IPS DF 6.9 (cell line): Measurements from ENCODE around the gene CRTAP.
"Not testable (repeated sequence)": the region's sequence is repeated elsewhere in the genome, so short reads cannot be mapped to it uniquely, and the experiment has no call there.

Experiments used
- DNase-seq: peaks from one replicate; pipeline ENCODE4 v3.0.0-alpha.2; 2013; ENCODE audit warnings: low read depth, low spot score
- H3K27ac ChIP-seq: one replicate; pipeline ENCODE4 v1.5.1; 2013; ENCODE audit warnings: low read length, control low read depth
- H3K27me3 ChIP-seq: 2 replicates; pipeline ENCODE4 v1.6.1; 2013; ENCODE audit warnings: mild to moderate bottlenecking, low read length; ENCODE audit not compliant: control insufficient read depth, insufficient read depth
- H3K36me3 ChIP-seq: 2 replicates; pipeline ENCODE4 v1.6.1; 2013; ENCODE audit warnings: low read length; ENCODE audit not compliant: control insufficient read depth, insufficient read depth
- H3K4me1 ChIP-seq: 2 replicates; pipeline ENCODE4 v1.6.1; 2013; ENCODE audit warnings: low read length; ENCODE audit not compliant: control insufficient read depth, insufficient read depth
- H3K4me3 ChIP-seq: 2 replicates; pipeline ENCODE4 v1.5.1; 2013; ENCODE audit warnings: mild to moderate bottlenecking, low read length
- H3K9me3 ChIP-seq: 2 replicates; pipeline ENCODE4 v1.6.1; 2013; ENCODE audit warnings: low read length, inconsistent platforms; ENCODE audit not compliant: control insufficient read depth, insufficient read depth
- WGBS: extraction: QIAGEN DNeasy Blood & Tissue Kit; methylation state at CpG from one replicate; pipeline ENCODE4 v1.1.7; 2013; ENCODE audit warnings: mixed read lengths, missing lambda C conversion rate; ENCODE audit not compliant: insufficient read length, insufficient coverage; 5-methylcytosine and 5-hydroxymethylcytosine counted together

The CRTAP gene

GRCh38 chr3:33099109-33099645, 14.6 kb upstream of the CRTAP start:
- H3K27ac ChIP-seq = no peak overlapping the region
- no peak overlapping the region for H3K4me3 ChIP-seq
- no peaks in the 10 kb centered on the region for H3K36me3 ChIP-seq
- whole genome bisulfite sequencing = 100% methylated on average over 1 of the region's 3 CpGs
- no peaks in the 10 kb centered on the region for H3K27me3 ChIP-seq
- peaks cover 4% of the 10 kb centered on the region; the same call in 1 of the 2 replicates for H3K4me1 ChIP-seq
- no peak for DNase-seq
- no peaks in the 10 kb centered on the region for H3K9me3 ChIP-seq

GRCh38 chr3:33099701-33100100, 14.1 kb upstream of the CRTAP start:
- H3K9me3 ChIP-seq = no peaks in the 10 kb centered on the region
- no peak overlapping the region for H3K27ac ChIP-seq
- H3K4me3 ChIP-seq = no peak overlapping the region
- peaks cover 4% of the 10 kb centered on the region; the same call in 1 of the 2 replicates for H3K4me1 ChIP-seq
- no peaks in the 10 kb centered on the region for H3K36me3 ChIP-seq
- DNase-seq = no peak
- WGBS = no CpG with 5 or more reads among the region's 3 CpGs
- no peaks in the 10 kb centered on the region for H3K27me3 ChIP-seq

- WGBS = no CpG with 5 or more reads among the region's 2 CpGs
- Histone ChIP-seq H3K27ac (no peak overlapping the region), H3K4me1 (peaks cover 4% of the 10 kb centered on the region; the same call in 1 of the 2 replicates), H3K27me3 (no peaks in the 10 kb centered on the region), H3K36me3 (no peaks in the 10 kb centered on the region), H3K9me3 (no peaks in the 10 kb centered on the region), H3K4me3 (no peak overlapping the region)
- DNase-seq = no peak
Measured at GRCh38 chr3:33100229-33100628, 13.6 kb upstream of the CRTAP start.

- no peaks in the 10 kb centered on the region for H3K4me1 ChIP-seq
- WGBS = no CpG with 5 or more reads among the region's 3 CpGs
- H3K4me3 ChIP-seq = no peak overlapping the region
- no peak overlapping the region for H3K27ac ChIP-seq
- no peaks in the 10 kb centered on the region for H3K36me3 ChIP-seq
- no peaks in the 10 kb centered on the region for H3K9me3 ChIP-seq
- no peaks in the 10 kb centered on the region for H3K27me3 ChIP-seq
- no peak for DNase-seq
Measured at GRCh38 chr3:33103034-33103433, 10.8 kb upstream of the CRTAP start.

- Histone ChIP-seq H3K27ac (no peak overlapping the region), H3K4me1 (no peaks in the 10 kb centered on the region), H3K9me3 (no peaks in the 10 kb centered on the region), H3K36me3 (no peaks in the 10 kb centered on the region), H3K4me3 (no peak overlapping the region), H3K27me3 (no peaks in the 10 kb centered on the region)
- no peak for DNase-seq
- WGBS = no CpG with 5 or more reads among the region's 3 CpGs
Measured at GRCh38 chr3:33103480-33103879, 10.3 kb upstream of the CRTAP start.

- H3K36me3 ChIP-seq = no peaks in the 10 kb centered on the region
- H3K9me3 ChIP-seq = no peaks in the 10 kb centered on the region
- no peak overlapping the region for H3K4me3 ChIP-seq
- H3K27me3 ChIP-seq = no peaks in the 10 kb centered on the region
- H3K27ac ChIP-seq = no peak overlapping the region
- no CpG with 5 or more reads among the region's 3 CpGs for WGBS
- no peaks in the 10 kb centered on the region for H3K4me1 ChIP-seq
- no peak for DNase-seq
Measured at GRCh38 chr3:33104803-33105202, 9.0 kb upstream of the CRTAP start.

GRCh38 chr3:33105341-33105948, 8.4 kb upstream of the CRTAP start:
- H3K27me3 ChIP-seq = no peaks in the 10 kb centered on the region
- H3K36me3 ChIP-seq = no peaks in the 10 kb centered on the region
- no peak overlapping the region for H3K27ac ChIP-seq
- H3K4me1 ChIP-seq = no peaks in the 10 kb centered on the region
- DNase-seq = no peak
- H3K4me3 ChIP-seq = no peak overlapping the region
- H3K9me3 ChIP-seq = no peaks in the 10 kb centered on the region
- WGBS = no CpG with 5 or more reads among the region's 3 CpGs

GRCh38 chr3:33106854-33107253, 7.0 kb upstream of the CRTAP start:
- H3K27ac ChIP-seq, H3K36me3 ChIP-seq, H3K9me3 ChIP-seq, H3K27me3 ChIP-seq, H3K4me1 ChIP-seq, H3K4me3 ChIP-seq, DNase-seq: not testable (repeated sequence)
- no CpG with 5 or more reads among the region's 2 CpGs for WGBS

GRCh38 chr3:33111581-33111980, 2.2 kb upstream of the CRTAP start:
- H3K4me1 ChIP-seq = peaks cover 4% of the 10 kb centered on the region
- no CpG with 5 or more reads among the region's 8 CpGs for WGBS
- H3K36me3 ChIP-seq = no peaks in the 10 kb centered on the region
- H3K4me3 ChIP-seq = no peak overlapping the region
- H3K27me3 ChIP-seq = no peaks in the 10 kb centered on the region
- H3K9me3 ChIP-seq = no peaks in the 10 kb centered on the region
- no peak for DNase-seq
- no peak overlapping the region for H3K27ac ChIP-seq

- WGBS = no CpG with 5 or more reads among the region's 14 CpGs
- peaks cover 4% of the 10 kb centered on the region for H3K4me1 ChIP-seq
- no peaks in the 10 kb centered on the region for H3K27me3 ChIP-seq
- H3K36me3 ChIP-seq = no peaks in the 10 kb centered on the region
- H3K9me3 ChIP-seq = no peaks in the 10 kb centered on the region
- H3K4me3 ChIP-seq = peak overlapping the region; percentile 91; the same call in 1 of the 2 replicates
- no peak for DNase-seq
- H3K27ac ChIP-seq = no peak overlapping the region
Measured at GRCh38 chr3:33114622-33115023, 809 bp downstream of the CRTAP start.
